Measurements from ENCODE around the gene PRAME. TPM values are rescaled to one million over a fixed set of nuclear protein-coding genes. Genes with fewer than 3 reads are reported as not detected.
A peak's percentile ranks its signal among the peaks of the same experiment; 100 is the strongest.

Gene PRAME
- total and polyA plus RNA-seq, 8 donors, result not detected

DNA sequence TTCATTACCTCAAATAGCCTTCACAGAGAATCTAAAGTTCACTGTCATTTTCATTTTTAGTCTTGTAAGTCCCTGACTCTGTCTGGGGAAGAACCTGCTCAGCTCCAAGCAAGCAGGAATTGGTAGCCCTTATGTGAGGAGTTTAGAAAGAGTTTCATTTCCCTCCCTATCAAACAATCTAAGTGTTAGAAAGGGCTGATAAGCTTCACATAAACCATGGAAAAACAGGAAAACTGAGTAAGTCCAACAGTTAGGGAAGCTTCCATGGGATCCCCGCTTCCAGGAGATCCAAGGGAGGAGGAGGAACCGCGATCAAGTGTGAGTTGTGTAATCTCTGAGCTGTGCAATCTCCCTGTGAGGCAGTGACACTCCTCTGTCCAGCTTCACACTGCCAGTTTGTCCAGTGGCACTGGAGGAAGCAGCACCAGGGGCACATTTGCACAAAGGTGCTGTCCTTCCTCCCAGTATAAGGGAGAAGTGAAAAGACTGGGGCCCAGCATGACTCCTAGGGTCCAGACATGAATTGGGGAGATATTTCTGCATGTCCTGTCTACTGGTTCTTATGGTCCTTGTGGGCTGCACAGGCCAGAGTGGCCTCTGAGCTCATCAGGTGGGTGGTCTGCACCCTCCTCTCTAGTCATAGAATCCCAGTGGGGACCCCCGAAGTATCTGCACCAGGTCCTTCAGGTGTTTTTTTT lies 4.3 kb downstream of the PRAME start:
- Histone ChIP-seq H3K9me3 (no peaks in the 10 kb centered on the region), H3K27me3 (peaks cover 0 to 4% of the 10 kb centered on the region in 2 donors), H3K27ac (no peak overlapping the region), H3K4me1 (no peaks in the 10 kb centered on the region), H3K36me3 (no peaks in the 10 kb centered on the region), H3K4me3 (no peak overlapping the region)
- no peak for DNase-seq
- intact Hi-C loops (cut with DNase I), result no loop called here
- TF ChIP-seq, protein P1, sequence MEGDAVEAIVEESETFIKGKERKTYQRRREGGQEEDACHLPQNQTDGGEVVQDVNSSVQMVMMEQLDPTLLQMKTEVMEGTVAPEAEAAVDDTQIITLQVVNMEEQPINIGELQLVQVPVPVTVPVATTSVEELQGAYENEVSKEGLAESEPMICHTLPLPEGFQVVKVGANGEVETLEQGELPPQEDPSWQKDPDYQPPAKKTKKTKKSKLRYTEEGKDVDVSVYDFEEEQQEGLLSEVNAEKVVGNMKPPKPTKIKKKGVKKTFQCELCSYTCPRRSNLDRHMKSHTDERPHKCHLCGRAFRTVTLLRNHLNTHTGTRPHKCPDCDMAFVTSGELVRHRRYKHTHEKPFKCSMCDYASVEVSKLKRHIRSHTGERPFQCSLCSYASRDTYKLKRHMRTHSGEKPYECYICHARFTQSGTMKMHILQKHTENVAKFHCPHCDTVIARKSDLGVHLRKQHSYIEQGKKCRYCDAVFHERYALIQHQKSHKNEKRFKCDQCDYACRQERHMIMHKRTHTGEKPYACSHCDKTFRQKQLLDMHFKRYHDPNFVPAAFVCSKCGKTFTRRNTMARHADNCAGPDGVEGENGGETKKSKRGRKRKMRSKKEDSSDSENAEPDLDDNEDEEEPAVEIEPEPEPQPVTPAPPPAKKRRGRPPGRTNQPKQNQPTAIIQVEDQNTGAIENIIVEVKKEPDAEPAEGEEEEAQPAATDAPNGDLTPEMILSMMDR (IDR thresholded peaks at IDR 0.05), result no peak
- no peak for ATAC-seq

DNA sequence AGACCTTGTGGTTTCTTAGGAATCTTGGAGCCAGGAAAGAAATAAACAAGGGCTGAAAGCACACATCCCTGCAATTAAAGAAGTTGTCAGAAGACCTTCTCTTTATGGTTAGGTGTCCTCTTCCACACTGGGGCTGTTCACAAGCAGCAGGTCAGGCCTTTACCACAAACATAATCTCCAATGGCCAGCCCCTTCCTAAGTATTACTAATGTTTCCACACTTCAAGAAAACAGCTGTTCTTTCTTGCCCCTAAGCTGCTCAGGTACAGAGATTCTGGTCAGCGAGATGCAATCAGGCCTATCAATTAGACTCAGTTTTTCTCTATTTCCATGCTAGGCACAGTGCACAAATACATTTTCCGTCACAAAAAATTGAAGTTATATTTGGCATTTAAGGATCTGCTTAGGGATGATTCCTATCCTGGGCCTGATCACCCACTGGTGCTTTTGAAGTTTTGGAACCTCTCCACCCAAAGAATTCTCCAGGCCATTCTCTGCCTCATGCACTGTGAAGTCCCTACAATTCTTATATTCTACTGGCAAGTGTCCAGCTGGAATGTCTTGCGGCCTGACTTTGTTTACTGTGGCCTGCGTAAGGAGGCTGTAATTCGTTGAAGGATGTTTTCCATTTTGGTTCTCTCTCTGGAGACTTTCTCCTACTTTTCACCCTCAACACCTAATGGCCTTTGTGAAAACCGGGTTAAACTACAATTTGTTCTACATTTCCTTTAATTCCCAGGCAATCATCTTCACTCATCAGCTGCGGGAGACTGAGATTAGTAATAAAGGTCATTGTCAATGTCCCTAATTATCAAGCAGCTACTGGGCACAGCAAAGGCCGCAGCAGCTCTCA lies 5.1 kb downstream of the PRAME start:
- H3K4me1 ChIP-seq, result no peaks in the 10 kb centered on the region
- H3K27me3 ChIP-seq, result peaks cover 0 to 1% of the 10 kb centered on the region in 2 donors
- ATAC-seq (no peak), DNase-seq (peak in 1 of 4 donors; percentile 3)
- TF ChIP-seq, protein P1 (IDR thresholded peaks at IDR 0.05), result no peak
- no peaks in the 10 kb centered on the region for H3K36me3 ChIP-seq
- no peak overlapping the region for H3K27ac ChIP-seq
- H3K4me3 ChIP-seq, result no peak overlapping the region
- intact Hi-C loops (cut with DNase I), result no loop called here
- no peaks in the 10 kb centered on the region for H3K9me3 ChIP-seq

DNA sequence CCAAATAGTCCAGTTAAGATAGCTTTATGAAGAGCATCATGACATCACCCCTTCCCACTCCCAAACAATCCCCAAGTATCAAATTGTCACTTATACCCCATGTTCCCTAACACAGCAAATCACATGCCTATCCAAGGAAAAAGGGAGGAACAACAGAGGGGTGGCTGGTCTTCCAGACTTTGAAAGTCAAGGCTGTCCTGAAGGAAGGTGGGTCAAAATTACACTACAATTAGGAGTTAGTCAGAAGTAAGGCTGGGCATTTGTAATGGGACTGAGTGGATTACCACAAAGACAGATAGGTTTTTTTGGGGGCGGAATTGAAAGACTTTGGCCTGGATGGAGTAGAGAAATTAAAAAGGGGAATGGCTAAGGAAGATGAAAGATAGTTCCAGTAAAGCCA lies 5.9 kb downstream of the PRAME start:
- DNase-seq, result no peak
- Histone ChIP-seq H3K4me1 (no peaks in the 10 kb centered on the region), H3K27me3 (peaks cover 0 to 4% of the 10 kb centered on the region in 2 donors), H3K27ac (no peak overlapping the region), H3K36me3 (no peaks in the 10 kb centered on the region), H3K9me3 (no peaks in the 10 kb centered on the region), H3K4me3 (no peak overlapping the region)
- TF ChIP-seq, protein P1 (IDR thresholded peaks at IDR 0.05), result no peak
- ATAC-seq, result no peak
- intact Hi-C loops (cut with DNase I), result no loop called here

DNA sequence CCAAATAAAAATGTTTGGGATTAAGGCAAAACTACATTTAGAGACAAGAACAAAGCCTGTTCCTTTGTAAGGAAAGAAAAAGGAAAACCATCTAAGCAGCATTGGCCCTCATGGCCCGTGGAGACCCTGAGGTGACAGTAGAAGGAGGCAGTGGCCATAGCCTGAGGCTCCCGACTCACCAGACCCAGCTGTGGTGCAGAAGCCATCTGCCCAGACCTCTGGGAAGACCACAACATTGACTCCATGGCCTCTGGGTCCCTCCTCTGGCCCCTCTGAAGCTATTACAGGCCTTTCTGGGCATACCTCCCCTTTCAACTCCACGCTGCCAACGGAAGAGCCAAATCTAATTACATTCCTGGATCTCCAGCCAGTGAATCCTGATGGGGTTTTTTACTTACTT lies 6.4 kb downstream of the PRAME start:
- Histone ChIP-seq H3K27me3 (peaks cover 0 to 6% of the 10 kb centered on the region in 2 donors), H3K27ac (no peak overlapping the region), H3K9me3 (no peaks in the 10 kb centered on the region), H3K4me1 (no peaks in the 10 kb centered on the region), H3K36me3 (no peaks in the 10 kb centered on the region), H3K4me3 (no peak overlapping the region)
- DNase-seq, result no peak
- no peak for ATAC-seq
- TF ChIP-seq, protein P1 (IDR thresholded peaks at IDR 0.05), result no peak
- intact Hi-C loops (cut with DNase I), result no loop called here

- Histone ChIP-seq H3K4me1 (no peaks in the 10 kb centered on the region), H3K27ac (no peak overlapping the region), H3K36me3 (no peaks in the 10 kb centered on the region), H3K4me3 (no peak overlapping the region), H3K27me3 (peaks cover 0 to 6% of the 10 kb centered on the region in 2 donors), H3K9me3 (no peaks in the 10 kb centered on the region)
- TF ChIP-seq, protein P1 (IDR thresholded peaks at IDR 0.05), result no peak
- DNase-seq, result no peak
- intact Hi-C loops (cut with DNase I), result no loop called here
- ATAC-seq, result no peak
These were observed 8.2 kb downstream of the PRAME start for GRCh38 chr22:22550789-22551434.

All from left lung (tissue), 10 donors.